Peyer's patch (tissue), 4 donors: ENCODE measurements around the gene METTL4.

Experiments
- POLR2A ChIP-seq, 2 donors: fragments of 450-650 bp; IDR thresholded peaks; one replicate each; pipeline ENCODE4 v1.5.1; 2017; ENCODE audit warnings: antibody characterized with exemption in 2 of 2, mild to moderate bottlenecking in 2 of 2, moderate library complexity in 2 of 2
- TF ChIP-seq, protein P1 (sequence below), 6 experiments: fragments of 450-650 bp in 4 of 6; fragments of 200-600 bp in 2 of 6; sonication (generic) in 1 of 6; IDR thresholded peaks; one replicate each; pipeline ENCODE4 v1.5.1; 2017 to 2019; ENCODE audit warnings: antibody characterized with exemption in 6 of 6, mild to moderate bottlenecking in 3 of 6, moderate library complexity in 1 of 6

DNA sequence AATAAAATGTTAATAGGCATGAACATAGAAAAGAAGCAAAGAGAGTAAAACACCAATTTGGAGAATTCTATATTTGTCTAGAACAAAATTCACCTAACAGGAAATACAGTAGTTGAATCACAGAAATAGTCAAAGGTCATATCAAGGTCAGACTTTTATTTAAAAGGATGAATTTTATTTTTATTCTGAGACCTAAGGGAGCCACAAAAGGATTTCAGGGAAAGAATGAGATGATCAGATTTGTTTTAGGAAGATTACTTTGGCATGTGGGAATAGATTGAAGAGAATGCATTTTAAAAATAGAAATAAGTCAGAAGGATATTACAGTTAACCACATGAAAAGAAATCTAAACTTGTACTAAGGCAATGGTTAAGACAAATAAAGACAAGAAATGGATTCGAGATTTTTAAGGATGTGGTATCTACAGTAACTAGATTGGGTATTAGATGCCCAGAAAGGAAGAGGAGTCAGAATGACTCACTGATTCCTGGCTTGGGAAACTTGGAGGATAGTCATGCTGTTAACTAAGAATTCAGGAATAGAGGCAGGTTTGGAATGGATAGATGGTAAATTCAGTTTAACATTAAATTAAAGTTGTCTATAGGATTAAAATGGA, 56.0 kb downstream of the METTL4 start:
- TF ChIP-seq, protein P1, sequence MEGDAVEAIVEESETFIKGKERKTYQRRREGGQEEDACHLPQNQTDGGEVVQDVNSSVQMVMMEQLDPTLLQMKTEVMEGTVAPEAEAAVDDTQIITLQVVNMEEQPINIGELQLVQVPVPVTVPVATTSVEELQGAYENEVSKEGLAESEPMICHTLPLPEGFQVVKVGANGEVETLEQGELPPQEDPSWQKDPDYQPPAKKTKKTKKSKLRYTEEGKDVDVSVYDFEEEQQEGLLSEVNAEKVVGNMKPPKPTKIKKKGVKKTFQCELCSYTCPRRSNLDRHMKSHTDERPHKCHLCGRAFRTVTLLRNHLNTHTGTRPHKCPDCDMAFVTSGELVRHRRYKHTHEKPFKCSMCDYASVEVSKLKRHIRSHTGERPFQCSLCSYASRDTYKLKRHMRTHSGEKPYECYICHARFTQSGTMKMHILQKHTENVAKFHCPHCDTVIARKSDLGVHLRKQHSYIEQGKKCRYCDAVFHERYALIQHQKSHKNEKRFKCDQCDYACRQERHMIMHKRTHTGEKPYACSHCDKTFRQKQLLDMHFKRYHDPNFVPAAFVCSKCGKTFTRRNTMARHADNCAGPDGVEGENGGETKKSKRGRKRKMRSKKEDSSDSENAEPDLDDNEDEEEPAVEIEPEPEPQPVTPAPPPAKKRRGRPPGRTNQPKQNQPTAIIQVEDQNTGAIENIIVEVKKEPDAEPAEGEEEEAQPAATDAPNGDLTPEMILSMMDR (IDR thresholded peaks at IDR 0.05), result no peak
- no peak for TF ChIP-seq POLR2A (IDR thresholded peaks at IDR 0.05)
